ENCODE data around the gene ATXN10.

GRCh38 chr22:45651931-45652528, 19.6 kb upstream of the ATXN10 start:
- TF ChIP-seq CTCF (conservative IDR thresholded peaks at IDR 0.05 in 1 of 2, IDR thresholded peaks at IDR 0.05 in 1 of 2; ENCODE audit: low read depth in 1 of 2, low read length in 2 of 2) (no peak), EZH2 (IDR thresholded peaks at IDR 0.05; ENCODE audit: low read length, missing control alignments) (no peak)

All from fibroblast of lung (primary cell).